OCI-LY1 (cell line): Measurements from ENCODE around the gene ST6GALNAC3.

Experiments
- H2AFZ ChIP-seq: fragments of 200-600 bp; sonication (generic), shearing (Covaris generic); 2 replicates; pipeline ENCODE4 v1.6.0; 2014; ENCODE audit warnings: antibody characterized with exemption, mild to moderate bottlenecking, low read length
- H3F3A ChIP-seq: fragments of 200-600 bp; sonication (generic), shearing (Covaris generic); 2 replicates; pipeline ENCODE4 v1.6.0; 2014; ENCODE audit warnings: mild to moderate bottlenecking, antibody characterized with exemption, low read length, moderate library complexity; ENCODE audit not compliant: insufficient read depth
- H3K27ac ChIP-seq: fragments of 200-600 bp; sonication (generic); 2 replicates; pipeline ENCODE4 v1.5.1; 2014; ENCODE audit warnings: low read length, mixed run types, mild to moderate bottlenecking, low read depth; ENCODE audit not compliant: poor library complexity, severe bottlenecking
- H3K27me3 ChIP-seq: fragments of 200-600 bp; sonication (generic); 2 replicates; pipeline ENCODE4 v1.6.0; 2014; ENCODE audit warnings: antibody characterized with exemption, mild to moderate bottlenecking, low read length, moderate library complexity; ENCODE audit not compliant: insufficient read depth
- H3K36me3 ChIP-seq: fragments of 200-600 bp; sonication (generic); 2 replicates; pipeline ENCODE4 v1.6.1; 2014; ENCODE audit warnings: mild to moderate bottlenecking, antibody characterized with exemption, low read length, moderate library complexity, mixed read lengths; ENCODE audit not compliant: insufficient read depth
- H3K4me1 ChIP-seq: fragments of 200-600 bp; sonication (generic); 2 replicates; pipeline ENCODE4 v1.5.1; 2014; ENCODE audit warnings: mild to moderate bottlenecking, low read length, moderate library complexity; ENCODE audit not compliant: insufficient read depth, severe bottlenecking
- H3K4me2 ChIP-seq: fragments of 200-600 bp; sonication (generic), shearing (Covaris generic); 2 replicates; pipeline ENCODE4 v1.6.1; 2014; ENCODE audit warnings: low read length
- H3K4me3 ChIP-seq: fragments of 200-600 bp; sonication (generic); 2 replicates; pipeline ENCODE4 v1.5.1; 2014; ENCODE audit warnings: low read length, low read depth, mild to moderate bottlenecking, mixed read lengths; ENCODE audit not compliant: poor library complexity, severe bottlenecking
- H3K79me2 ChIP-seq: fragments of 200-600 bp; shearing (Covaris generic); 2 replicates; pipeline ENCODE4 v1.6.1; 2016; ENCODE audit warnings: mixed run types, low read length, mixed read lengths; ENCODE audit not compliant: insufficient read depth
- H3K9ac ChIP-seq: fragments of 200-600 bp; sonication (generic), shearing (Covaris generic); 2 replicates; pipeline ENCODE4 v1.6.1; 2014; ENCODE audit warnings: mild to moderate bottlenecking, low read length, mixed read lengths
- H3K9me2 ChIP-seq: fragments of 200-600 bp; sonication (generic), shearing (Covaris generic); 2 replicates; pipeline ENCODE4 v1.6.1; 2014; ENCODE audit warnings: low read depth, mild to moderate bottlenecking, low read length, mixed read lengths
- H3K9me3 ChIP-seq: fragments of 200-600 bp; shearing (Covaris generic); 2 replicates; pipeline ENCODE4 v1.6.1; 2014; ENCODE audit warnings: low read length, mixed read lengths
- H4K20me1 ChIP-seq: fragments of 200-600 bp; sonication (generic), shearing (Covaris generic); 2 replicates; pipeline ENCODE4 v1.6.0; 2016; ENCODE audit warnings: mild to moderate bottlenecking, low read length; ENCODE audit not compliant: insufficient read depth
- CTCF ChIP-seq: fragments of 200-600 bp; sonication (generic), shearing (Covaris generic); IDR thresholded peaks from 2 replicates; pipeline ENCODE4 v1.5.1; 2017; ENCODE audit warnings: mild to moderate bottlenecking, antibody characterized with exemption, low read length, moderate library complexity, mixed read lengths
- EZH2 ChIP-seq: fragments of 200-600 bp; sonication (generic), shearing (Covaris generic); IDR thresholded peaks from 2 replicates; pipeline ENCODE4 v1.8.0; 2017; ENCODE audit warnings: borderline replicate concordance, mixed run types, mild to moderate bottlenecking, antibody characterized with exemption, low read length, moderate library complexity, mixed read lengths

The ST6GALNAC3 gene

DNA sequence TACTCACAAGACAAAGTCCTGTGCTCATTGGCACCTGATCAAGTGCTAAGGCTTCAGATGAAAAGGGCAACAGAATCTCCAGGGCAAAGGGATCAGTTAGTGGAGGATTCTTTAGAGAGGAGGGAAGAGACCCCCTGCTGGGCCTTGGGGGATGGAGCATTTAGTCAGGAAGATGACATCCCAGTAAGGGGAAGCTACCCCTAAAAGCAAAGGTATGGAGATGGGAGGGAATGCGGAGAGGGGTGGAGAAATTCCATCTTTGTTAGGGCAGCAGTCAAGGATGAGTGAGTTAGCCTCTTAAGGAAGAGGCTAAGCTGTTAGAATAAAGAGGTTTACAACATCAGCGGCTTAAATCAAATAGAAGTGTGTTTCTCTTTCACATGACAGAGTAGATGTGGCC, 67.4 kb downstream of the ST6GALNAC3 start:
- H3K9me3 ChIP-seq, result no peaks in the 10 kb centered on the region
- H3K27me3 ChIP-seq, result no peaks in the 10 kb centered on the region
- no peaks in the 10 kb centered on the region for H3F3A ChIP-seq
- TF ChIP-seq EZH2 (no peak), CTCF (no peak)
- no peaks in the 10 kb centered on the region for H4K20me1 ChIP-seq
- no peaks in the 10 kb centered on the region for H3K4me1 ChIP-seq
- no peak overlapping the region for H3K9ac ChIP-seq
- H3K4me2 ChIP-seq, result no peak overlapping the region
- H2AFZ ChIP-seq, result no peak overlapping the region
- H3K79me2 ChIP-seq, result no peaks in the 10 kb centered on the region
- H3K4me3 ChIP-seq, result no peak overlapping the region
- no peak overlapping the region for H3K27ac ChIP-seq
- no peaks in the 10 kb centered on the region for H3K36me3 ChIP-seq
- H3K9me2 ChIP-seq, result no peaks in the 10 kb centered on the region

GRCh38 chr1:76142771-76143540, 68.4 kb downstream of the ST6GALNAC3 start:
- Histone ChIP-seq H3K27me3 (no peaks in the 10 kb centered on the region), H3K9me2 (no peaks in the 10 kb centered on the region), H3K4me1 (no peaks in the 10 kb centered on the region), H3F3A (no peaks in the 10 kb centered on the region), H4K20me1 (no peaks in the 10 kb centered on the region), H3K36me3 (no peaks in the 10 kb centered on the region), H2AFZ (no peak overlapping the region), H3K9me3 (no peaks in the 10 kb centered on the region), H3K9ac (no peak overlapping the region), H3K4me3 (no peak overlapping the region), H3K79me2 (no peaks in the 10 kb centered on the region), H3K4me2 (no peak overlapping the region), H3K27ac (no peak overlapping the region)
- no peak for TF ChIP-seq EZH2
- no peak for TF ChIP-seq CTCF

- H3K4me2 ChIP-seq, result no peak overlapping the region
- TF ChIP-seq EZH2, result no peak
- TF ChIP-seq CTCF, result no peak
- H3K4me1 ChIP-seq, result no peaks in the 10 kb centered on the region
- no peak overlapping the region for H3K9ac ChIP-seq
- no peak overlapping the region for H3K4me3 ChIP-seq
- H3K79me2 ChIP-seq, result no peaks in the 10 kb centered on the region
- no peaks in the 10 kb centered on the region for H3K9me2 ChIP-seq
- H3K27me3 ChIP-seq, result no peaks in the 10 kb centered on the region
- H3K36me3 ChIP-seq, result no peaks in the 10 kb centered on the region
- H4K20me1 ChIP-seq, result no peaks in the 10 kb centered on the region
- H2AFZ ChIP-seq, result no peak overlapping the region
- H3K27ac ChIP-seq, result no peak overlapping the region
- no peaks in the 10 kb centered on the region for H3K9me3 ChIP-seq
- H3F3A ChIP-seq, result no peaks in the 10 kb centered on the region
These were observed 69.7 kb downstream of the ST6GALNAC3 start for GRCh38 chr1:76144247-76144646.
